Vagina (tissue), 2 donors: ENCODE measurements around the gene MFAP5.

Source experiments
- POLR2A ChIP-seq, 2 donors: fragments of 450-650 bp; IDR thresholded peaks; one replicate each; pipeline ENCODE4 v1.6.1; 2017; ENCODE audit warnings: antibody characterized with exemption in 2 of 2, mild to moderate bottlenecking in 2 of 2, moderate library complexity in 2 of 2
- POLR2AphosphoS5 ChIP-seq, 2 donors: sonication (generic); formaldehyde crosslinking; IDR thresholded peaks; one replicate each; pipeline ENCODE4 v1.9.0; 2017; ENCODE audit warnings: antibody characterized with exemption in 2 of 2, mild to moderate bottlenecking in 2 of 2, low read depth in 1 of 2; ENCODE audit not compliant: insufficient read depth in 1 of 2
- TF ChIP-seq, protein P1 (sequence below), 3 experiments: fragments of 450-650 bp in 2 of 3; fragments of 200-600 bp in 1 of 3; sonication (generic) in 1 of 3; IDR thresholded peaks; one replicate each; pipeline ENCODE4 v1.5.1; 2017 to 2019; ENCODE audit warnings: antibody characterized with exemption in 3 of 3, mild to moderate bottlenecking in 2 of 3, moderate library complexity in 2 of 3

DNA sequence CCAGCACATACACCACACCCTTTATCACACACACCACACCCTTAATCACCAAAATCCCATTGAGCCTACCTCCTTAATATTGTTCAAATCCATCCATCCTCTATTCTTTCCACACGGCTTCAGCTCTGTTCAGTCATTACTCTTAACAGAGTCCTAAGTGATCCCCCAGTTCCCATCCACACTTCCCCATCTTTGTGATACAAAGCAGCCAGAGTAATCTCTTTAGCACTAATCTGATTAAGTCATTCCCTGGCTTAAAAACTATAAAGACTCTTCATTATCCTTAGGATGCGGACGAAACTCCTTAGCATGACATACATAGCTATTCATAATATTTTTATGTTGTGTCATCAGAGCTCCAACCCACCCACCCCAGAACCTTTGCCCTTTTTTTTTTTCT, 14.7 kb upstream of the MFAP5 start:
- TF ChIP-seq, protein P1, sequence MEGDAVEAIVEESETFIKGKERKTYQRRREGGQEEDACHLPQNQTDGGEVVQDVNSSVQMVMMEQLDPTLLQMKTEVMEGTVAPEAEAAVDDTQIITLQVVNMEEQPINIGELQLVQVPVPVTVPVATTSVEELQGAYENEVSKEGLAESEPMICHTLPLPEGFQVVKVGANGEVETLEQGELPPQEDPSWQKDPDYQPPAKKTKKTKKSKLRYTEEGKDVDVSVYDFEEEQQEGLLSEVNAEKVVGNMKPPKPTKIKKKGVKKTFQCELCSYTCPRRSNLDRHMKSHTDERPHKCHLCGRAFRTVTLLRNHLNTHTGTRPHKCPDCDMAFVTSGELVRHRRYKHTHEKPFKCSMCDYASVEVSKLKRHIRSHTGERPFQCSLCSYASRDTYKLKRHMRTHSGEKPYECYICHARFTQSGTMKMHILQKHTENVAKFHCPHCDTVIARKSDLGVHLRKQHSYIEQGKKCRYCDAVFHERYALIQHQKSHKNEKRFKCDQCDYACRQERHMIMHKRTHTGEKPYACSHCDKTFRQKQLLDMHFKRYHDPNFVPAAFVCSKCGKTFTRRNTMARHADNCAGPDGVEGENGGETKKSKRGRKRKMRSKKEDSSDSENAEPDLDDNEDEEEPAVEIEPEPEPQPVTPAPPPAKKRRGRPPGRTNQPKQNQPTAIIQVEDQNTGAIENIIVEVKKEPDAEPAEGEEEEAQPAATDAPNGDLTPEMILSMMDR (IDR thresholded peaks at IDR 0.05), result no peak
- TF ChIP-seq POLR2AphosphoS5 (IDR thresholded peaks at IDR 0.05; ENCODE audit: insufficient read depth in 1 of 2, low read depth in 1 of 2), result no peak
- TF ChIP-seq POLR2A (IDR thresholded peaks at IDR 0.05), result no peak
